ACC112 (cell line): ENCODE data around the gene SCGB2B2.
A peak's percentile ranks its signal among the peaks of the same experiment; 100 is the strongest.

Experiments
- H2AFZ ChIP-seq: fragments of 200-600 bp; sonication (generic); one replicate; pipeline ENCODE4 v1.6.0; 2017; ENCODE audit warnings: antibody characterized with exemption, low read length; ENCODE audit not compliant: unreplicated experiment
- H3K27ac ChIP-seq: fragments of 200-600 bp; sonication (generic); 2 replicates; pipeline ENCODE4 v1.5.1; 2014; ENCODE audit warnings: low read depth, mild to moderate bottlenecking, antibody characterized with exemption, low read length, moderate library complexity
- H3K27me3 ChIP-seq: fragments of 200-600 bp; sonication (generic); 2 replicates; pipeline ENCODE4 v1.6.1; 2014; ENCODE audit warnings: mild to moderate bottlenecking, antibody characterized with exemption, low read length, moderate library complexity, mixed read lengths; ENCODE audit not compliant: insufficient read depth
- H3K36me3 ChIP-seq: fragments of 200-600 bp; sonication (generic); 2 replicates; pipeline ENCODE4 v1.6.1; 2016; ENCODE audit warnings: mild to moderate bottlenecking, antibody characterized with exemption, low read length, moderate library complexity, mixed read lengths; ENCODE audit not compliant: insufficient read depth
- H3K4me1 ChIP-seq: fragments of 200-600 bp; sonication (generic); one replicate; pipeline ENCODE4 v1.6.1; 2016; ENCODE audit warnings: low read length, mixed read lengths; ENCODE audit not compliant: insufficient read depth, unreplicated experiment, control insufficient read depth
- H3K4me3 ChIP-seq: fragments of 200-600 bp; sonication (generic); 2 replicates; pipeline ENCODE4 v1.5.1; 2014; ENCODE audit warnings: mild to moderate bottlenecking, low read depth, low read length
- H3K79me2 ChIP-seq: fragments of 200-600 bp; sonication (generic); one replicate; pipeline ENCODE4 v1.6.0; 2016; ENCODE audit warnings: low read length; ENCODE audit not compliant: control insufficient read depth, unreplicated experiment, insufficient read depth

SCGB2B2 gene

DNA sequence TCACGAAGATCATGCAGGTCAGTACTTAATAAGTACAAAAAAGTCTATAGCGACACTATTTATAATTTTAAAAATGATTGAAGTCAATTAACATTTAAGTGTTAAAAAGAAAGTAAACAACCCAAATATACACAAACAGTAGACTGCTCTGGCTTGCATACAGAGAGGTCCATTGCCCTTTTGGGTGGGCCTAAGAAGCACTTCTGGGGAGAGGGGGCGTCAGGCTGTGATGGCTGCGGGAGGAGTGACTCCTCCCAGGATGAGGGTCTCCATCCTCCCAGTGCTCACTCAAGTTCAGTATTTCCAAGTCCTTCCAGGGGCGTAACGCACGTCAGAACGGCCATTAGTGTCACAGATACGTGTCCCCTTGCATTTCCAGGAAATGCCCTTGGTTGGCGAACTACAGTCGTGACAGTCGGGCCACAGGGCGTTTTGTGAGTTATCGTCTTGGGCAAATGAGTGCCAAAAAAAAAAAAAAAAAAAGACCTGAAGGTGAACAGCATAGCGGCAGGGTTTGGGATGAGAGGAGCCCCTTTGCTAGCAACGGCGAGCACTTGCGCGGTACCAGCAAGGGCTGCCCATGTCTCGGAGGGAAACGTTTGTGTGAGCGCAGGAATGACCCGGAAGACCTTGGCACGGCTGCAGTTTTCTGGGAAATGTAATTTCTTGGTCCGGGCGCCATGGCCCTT, at the start of gene SCGB2B2:
TSS of gene SCGB2B2 (minus strand) at position 463 of the 689 bp plus-strand sequence. CDS start 82,596 bp downstream, outside the sequence.
- Histone ChIP-seq H3K4me1 (peaks cover 13% of the 10 kb centered on the region), H3K4me3 (peak within 1 kb of the TSS; percentile 89), H2AFZ (peak within 1 kb of the TSS; percentile 96), H3K79me2 (peaks cover 17% of the 10 kb centered on the region), H3K27ac (peak within 1 kb of the TSS; percentile 94), H3K27me3 (no peaks in the 10 kb centered on the region), H3K36me3 (peaks cover 34% of the 10 kb centered on the region)

DNA sequence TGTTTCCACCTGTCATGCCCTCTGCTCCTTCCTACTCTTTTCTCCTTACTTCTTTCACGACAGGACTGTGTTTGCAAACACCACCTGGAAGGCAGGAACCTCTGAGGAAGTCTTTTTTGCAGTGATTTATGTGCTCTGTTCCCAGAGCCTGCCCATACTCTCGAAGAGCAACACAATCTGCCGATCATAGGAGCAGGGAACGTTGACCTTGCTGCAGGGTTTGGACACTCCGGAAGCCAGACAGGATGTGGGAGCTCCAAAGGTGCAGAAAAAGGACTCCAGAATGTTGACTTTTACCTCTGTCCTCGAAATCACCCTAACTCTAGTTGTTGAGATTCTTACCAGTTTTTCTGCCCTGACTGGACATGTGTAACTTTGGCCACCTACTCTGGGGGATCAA, 48.4 kb upstream of the SCGB2B2 start:
- Histone ChIP-seq H2AFZ (no peak overlapping the region), H3K27me3 (peaks cover 8% of the 10 kb centered on the region; the same call in 1 of the 2 replicates), H3K27ac (no peak overlapping the region), H3K4me3 (no peak overlapping the region), H3K79me2 (no peaks in the 10 kb centered on the region), H3K4me1 (no peaks in the 10 kb centered on the region), H3K36me3 (no peaks in the 10 kb centered on the region)

DNA sequence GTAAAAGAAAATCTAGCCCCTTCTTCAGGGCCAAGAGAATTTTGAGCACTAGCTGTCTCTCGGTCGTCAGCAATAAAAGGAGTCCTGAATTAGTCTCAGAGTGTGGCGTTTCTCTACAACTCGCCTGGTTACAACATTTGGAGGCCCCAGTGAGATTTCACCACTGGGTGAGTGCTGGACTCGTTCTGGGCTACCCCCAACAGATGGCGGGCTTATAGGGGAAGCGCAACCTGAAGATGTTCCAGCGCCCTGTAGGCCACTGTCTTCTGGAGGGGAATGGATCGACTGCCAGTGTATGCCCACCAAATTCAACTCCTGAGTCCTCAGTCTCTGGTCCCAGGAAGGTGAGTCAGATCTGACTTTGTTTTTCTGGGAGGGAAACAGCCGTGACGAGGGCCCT, 45.4 kb upstream of the SCGB2B2 start:
- H3K36me3 ChIP-seq: no peaks in the 10 kb centered on the region
- no peak overlapping the region for H3K4me3 ChIP-seq
- peaks cover 11% of the 10 kb centered on the region; the same call in 1 of the 2 replicates for H3K27me3 ChIP-seq
- H3K27ac ChIP-seq: no peak overlapping the region
- H3K4me1 ChIP-seq: no peaks in the 10 kb centered on the region
- H2AFZ ChIP-seq: no peak overlapping the region
- no peaks in the 10 kb centered on the region for H3K79me2 ChIP-seq

DNA sequence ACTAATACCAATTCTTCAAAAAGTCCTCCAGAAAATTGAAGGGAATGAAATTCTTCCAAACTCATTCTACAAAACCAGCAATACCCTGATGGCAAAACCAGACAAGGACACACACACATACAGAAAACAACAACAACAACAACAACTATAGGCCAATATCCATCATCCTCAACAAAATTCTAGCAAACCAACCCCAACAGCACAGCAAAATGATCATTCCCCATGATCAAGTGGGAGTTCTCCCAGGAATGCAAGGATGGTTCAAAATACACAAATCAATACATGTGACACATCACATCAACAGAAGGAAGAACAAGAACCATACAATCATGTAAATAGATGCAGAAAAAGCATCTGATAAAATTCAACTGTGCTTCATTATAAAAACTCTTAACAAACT, 38.4 kb upstream of the SCGB2B2 start:
- Histone ChIP-seq H3K27ac (no peak overlapping the region), H3K4me3 (no peak overlapping the region), H3K36me3 (no peaks in the 10 kb centered on the region), H2AFZ (no peak overlapping the region), H3K79me2 (no peaks in the 10 kb centered on the region), H3K27me3 (peaks cover 15% of the 10 kb centered on the region; the same call in 1 of the 2 replicates), H3K4me1 (no peaks in the 10 kb centered on the region)

GRCh38 chr19:34713262-34713637, 36.3 kb upstream of the SCGB2B2 start:
- Histone ChIP-seq H3K4me3 (no peak overlapping the region), H3K27me3 (peaks cover 15% of the 10 kb centered on the region; the same call in 1 of the 2 replicates), H2AFZ (no peak overlapping the region), H3K27ac (no peak overlapping the region), H3K4me1 (no peaks in the 10 kb centered on the region), H3K79me2 (no peaks in the 10 kb centered on the region), H3K36me3 (no peaks in the 10 kb centered on the region)

- Histone ChIP-seq H3K36me3 (no peaks in the 10 kb centered on the region), H3K4me3 (no peak overlapping the region), H3K79me2 (no peaks in the 10 kb centered on the region), H3K27ac (no peak overlapping the region), H3K27me3 (peaks cover 11% of the 10 kb centered on the region; the same call in 1 of the 2 replicates), H3K4me1 (no peaks in the 10 kb centered on the region), H2AFZ (no peak overlapping the region)
These were observed 35.7 kb upstream of the SCGB2B2 start for GRCh38 chr19:34712395-34713261.

DNA sequence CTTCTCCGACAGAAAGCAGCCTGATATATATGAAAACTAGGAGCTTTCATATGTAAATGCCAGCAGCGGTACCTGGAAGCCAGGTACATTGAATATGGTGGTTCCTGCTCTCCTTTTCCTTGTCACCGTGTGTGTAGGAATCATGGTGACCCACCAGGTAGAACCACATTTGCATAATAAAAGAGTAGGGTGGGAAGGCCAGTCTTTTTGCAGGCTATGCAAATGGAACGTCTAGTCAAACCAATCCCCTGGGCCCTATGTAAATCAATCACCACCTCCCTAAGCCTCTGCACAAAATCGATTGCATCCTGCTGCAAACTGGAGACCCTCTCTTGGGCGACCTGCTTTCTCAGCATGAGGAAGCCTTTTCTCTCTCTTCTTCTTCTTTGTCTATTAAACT, 34.9 kb upstream of the SCGB2B2 start:
- no peaks in the 10 kb centered on the region for H3K36me3 ChIP-seq
- H3K4me3 ChIP-seq: no peak overlapping the region
- H3K79me2 ChIP-seq: no peaks in the 10 kb centered on the region
- H3K27ac ChIP-seq: no peak overlapping the region
- H3K4me1 ChIP-seq: no peaks in the 10 kb centered on the region
- H3K27me3 ChIP-seq: peaks cover 4% of the 10 kb centered on the region; the same call in 1 of the 2 replicates
- H2AFZ ChIP-seq: no peak overlapping the region

GRCh38 chr19:34707661-34708060, 30.7 kb upstream of the SCGB2B2 start:
- H2AFZ ChIP-seq: no peak overlapping the region
- no peaks in the 10 kb centered on the region for H3K36me3 ChIP-seq
- H3K27ac ChIP-seq: no peak overlapping the region
- H3K4me1 ChIP-seq: no peaks in the 10 kb centered on the region
- H3K79me2 ChIP-seq: no peaks in the 10 kb centered on the region
- no peak overlapping the region for H3K4me3 ChIP-seq
- H3K27me3 ChIP-seq: no peaks in the 10 kb centered on the region

DNA sequence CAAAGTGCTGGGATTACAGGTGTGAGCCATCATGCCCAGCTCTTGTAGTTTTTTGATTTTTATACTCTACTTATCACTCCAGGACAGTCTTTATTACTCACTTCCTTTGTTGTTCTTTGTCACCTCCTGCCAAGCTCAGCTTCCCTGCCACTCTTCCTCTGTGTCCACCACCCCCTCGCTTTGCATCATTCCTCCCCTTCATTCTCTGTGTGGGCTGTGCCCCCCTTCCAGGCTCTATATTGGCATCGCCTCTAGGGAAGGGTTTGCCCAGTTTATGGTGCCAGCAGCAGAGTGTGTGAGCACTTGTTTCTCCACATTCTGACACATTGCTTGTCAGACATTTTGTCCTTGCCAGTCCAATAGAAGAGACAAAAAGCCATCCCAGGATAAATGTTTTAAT, 15.6 kb upstream of the SCGB2B2 start:
- Histone ChIP-seq H2AFZ (no peak overlapping the region), H3K4me1 (peaks cover 6% of the 10 kb centered on the region), H3K4me3 (no peak overlapping the region), H3K36me3 (no peaks in the 10 kb centered on the region), H3K27ac (no peak overlapping the region), H3K27me3 (no peaks in the 10 kb centered on the region), H3K79me2 (no peaks in the 10 kb centered on the region)

- no peaks in the 10 kb centered on the region for H3K79me2 ChIP-seq
- peaks cover 6% of the 10 kb centered on the region for H3K4me1 ChIP-seq
- H3K36me3 ChIP-seq: no peaks in the 10 kb centered on the region
- no peaks in the 10 kb centered on the region for H3K27me3 ChIP-seq
- H3K4me3 ChIP-seq: no peak overlapping the region
- no peak overlapping the region for H2AFZ ChIP-seq
- no peak overlapping the region for H3K27ac ChIP-seq
These were observed 13.4 kb upstream of the SCGB2B2 start for GRCh38 chr19:34690372-34690771.
